NCI-H2029 (cell line): ENCODE measurements around the gene SOCS1.

Source experiments
- DNase-seq: peaks from one replicate; lab custom pipeline; 2025; lab: John Stamatoyannopoulos, UW

The SOCS1 gene

DNA sequence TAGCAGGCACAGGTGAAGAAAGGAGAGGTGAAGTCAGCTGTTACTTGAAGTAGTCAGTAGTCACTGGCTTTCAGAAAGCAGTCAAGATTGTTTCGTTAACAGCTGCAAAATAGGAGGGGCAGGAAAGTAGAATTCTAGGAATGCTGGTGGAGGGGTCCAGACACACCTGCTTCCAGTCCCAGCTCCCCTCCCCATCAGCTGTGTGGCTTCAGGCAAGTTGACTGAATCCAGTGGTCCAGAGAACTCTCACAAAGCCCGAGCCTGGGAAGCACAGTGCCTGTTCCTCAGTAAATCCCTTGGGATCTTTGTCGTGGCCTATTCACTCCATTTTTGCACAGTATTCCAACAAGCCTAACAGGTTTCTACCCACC, 4.6 kb upstream of the SOCS1 start:
- DNase-seq, result no peak

DNA sequence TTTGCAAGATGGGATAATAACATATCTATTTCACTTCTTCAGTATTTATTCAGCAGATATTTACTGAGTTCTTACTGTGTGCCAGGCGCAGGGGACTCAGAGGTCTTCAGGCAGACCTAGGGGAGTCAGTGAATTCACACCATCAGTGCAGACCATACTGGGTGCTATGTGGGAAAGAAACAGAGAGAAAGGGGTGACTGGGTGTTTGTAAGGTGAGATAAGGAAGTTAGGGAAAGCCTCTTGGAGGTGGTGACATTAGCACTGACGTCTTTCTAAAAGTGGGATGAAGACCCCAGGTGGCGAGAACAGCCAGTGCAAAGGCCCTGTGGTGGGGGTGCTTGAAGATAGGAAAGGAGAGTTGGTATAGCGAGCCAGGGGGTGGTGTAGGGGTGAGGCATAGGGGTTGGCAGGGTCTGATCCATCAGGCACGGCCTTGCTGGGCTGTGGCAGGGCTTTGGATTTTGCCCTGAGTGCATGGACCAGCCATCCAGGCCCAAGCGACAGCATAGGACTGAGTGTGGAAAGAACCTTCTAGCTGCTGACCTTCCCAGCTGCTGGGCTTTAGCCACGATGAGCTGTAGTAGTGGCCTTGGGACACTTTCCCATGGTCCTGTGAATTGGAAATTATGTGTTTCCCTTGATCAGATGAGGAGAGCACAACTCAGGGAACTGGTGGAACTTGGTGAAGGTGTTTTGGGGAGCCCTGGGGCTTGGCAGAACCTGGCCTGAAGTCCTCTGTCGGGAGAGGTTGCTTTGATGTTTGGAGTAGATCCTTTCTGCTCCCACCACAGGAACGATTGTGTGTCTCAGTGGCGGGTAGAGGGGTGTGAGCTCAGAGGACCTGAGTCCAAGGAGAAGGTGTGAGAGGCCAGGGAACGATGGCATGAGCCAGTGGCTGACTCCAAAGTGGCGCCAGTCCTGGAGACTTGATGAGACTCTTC, 3.9 kb upstream of the SOCS1 start:
- DNase-seq, result no peak

DNA sequence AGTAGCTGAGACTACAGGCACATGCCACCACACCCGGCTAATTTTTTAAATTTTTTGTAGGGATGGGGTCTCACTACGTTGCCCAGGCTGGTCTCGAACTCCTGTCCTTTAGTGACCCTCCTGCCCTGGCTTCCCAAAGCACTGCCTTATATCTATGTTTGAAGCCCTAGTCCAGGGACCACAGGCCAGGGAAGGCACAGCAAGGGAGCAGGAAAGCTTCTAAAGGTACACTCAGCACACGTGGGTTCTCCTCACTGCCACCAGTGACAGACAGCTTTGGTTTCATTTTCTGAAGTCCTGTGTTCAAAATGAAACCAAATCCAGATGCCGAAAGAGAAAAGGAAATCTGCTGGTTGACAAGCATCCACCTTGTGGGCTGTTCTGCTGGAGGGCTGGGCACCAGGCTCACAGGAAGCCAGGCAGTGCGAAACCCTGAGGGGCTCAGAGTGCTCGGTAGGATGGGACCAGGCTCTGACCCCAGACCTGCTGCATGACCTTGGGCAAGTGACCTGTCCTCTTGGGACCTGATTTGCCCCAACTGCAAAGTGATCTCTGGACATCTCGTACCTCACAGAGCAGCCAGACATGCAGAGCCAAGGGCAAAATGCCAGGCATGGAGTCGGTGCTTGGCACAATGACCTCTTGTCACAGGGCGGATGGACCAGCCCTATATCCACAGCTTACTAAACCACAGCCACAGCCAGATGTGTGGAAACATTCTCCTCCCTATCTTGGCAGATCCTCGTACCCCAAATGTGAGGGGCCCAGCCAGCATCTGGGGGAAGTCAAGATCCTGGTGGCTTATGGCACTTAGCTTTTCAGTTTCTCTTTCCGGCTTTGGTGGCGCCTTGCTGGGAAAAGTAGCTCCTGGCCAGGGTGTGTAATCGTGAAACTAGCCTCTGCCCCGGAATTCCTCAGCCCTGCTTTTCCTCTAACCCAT, 2.8 kb upstream of the SOCS1 start:
- DNase-seq, result peak; percentile 11

DNA sequence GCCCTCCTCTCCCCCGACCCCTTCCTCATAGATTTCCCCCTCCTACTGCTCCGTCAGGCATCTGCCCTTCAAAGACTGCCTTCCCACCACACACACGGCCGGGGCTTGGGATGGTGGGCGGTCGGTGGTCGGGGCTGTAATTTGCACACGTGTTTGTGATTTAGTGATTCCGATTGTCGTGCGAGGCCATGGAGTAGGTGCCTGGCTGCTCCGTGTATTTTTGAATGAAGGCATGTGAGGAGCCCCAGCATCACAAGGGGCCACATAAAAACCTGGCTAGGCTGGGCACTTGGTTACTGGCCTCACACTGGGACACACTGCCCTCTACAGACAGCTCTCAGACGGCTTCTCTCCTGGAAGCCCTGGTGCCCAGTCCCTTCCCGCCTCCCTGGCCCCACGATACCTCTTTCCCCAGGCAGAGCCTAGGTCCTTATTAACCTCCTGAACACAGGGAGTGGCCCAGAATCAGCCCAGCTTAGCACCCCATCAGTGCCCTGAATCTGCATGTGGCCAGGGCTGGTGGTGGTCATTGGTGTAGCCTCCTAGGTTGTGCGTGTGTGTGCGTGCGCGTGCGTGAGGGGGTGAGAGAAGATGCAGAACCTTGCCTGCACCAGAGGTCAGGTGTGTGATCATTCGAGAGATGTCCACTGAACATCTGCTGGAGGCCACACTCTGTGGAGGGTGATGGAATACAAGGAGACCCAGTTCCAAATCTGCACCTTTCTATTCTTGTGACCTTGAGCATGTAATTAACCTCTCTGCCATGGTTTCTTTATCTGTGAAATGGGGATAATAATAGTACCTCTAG, 1.3 kb upstream of the SOCS1 start:
- DNase-seq, result peak; percentile 61

DNA sequence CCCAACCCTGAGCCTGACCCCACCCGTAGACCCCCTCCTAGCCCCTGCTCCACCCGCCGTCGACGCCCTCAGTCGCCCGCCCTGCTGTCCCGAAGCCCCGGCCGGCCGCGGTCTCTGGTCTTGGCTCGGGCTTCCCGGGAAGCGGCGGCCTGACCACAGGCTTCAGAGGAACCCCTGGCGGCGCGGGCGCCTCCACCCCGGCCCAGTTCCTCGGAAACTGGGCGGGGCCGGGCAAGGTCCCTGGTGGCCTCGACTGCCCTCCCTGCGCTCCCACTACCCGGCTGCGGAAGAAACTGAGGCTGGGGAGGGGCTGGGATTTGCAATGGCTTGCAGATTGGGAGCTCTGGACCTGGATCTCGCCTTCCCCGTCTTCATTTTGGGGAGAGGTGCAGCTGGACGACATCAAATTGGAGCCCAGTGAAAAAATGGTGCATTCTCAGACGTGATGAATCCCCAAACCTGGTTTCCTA, 692 bp upstream of the SOCS1 start:
- DNase-seq, result no peak

DNA sequence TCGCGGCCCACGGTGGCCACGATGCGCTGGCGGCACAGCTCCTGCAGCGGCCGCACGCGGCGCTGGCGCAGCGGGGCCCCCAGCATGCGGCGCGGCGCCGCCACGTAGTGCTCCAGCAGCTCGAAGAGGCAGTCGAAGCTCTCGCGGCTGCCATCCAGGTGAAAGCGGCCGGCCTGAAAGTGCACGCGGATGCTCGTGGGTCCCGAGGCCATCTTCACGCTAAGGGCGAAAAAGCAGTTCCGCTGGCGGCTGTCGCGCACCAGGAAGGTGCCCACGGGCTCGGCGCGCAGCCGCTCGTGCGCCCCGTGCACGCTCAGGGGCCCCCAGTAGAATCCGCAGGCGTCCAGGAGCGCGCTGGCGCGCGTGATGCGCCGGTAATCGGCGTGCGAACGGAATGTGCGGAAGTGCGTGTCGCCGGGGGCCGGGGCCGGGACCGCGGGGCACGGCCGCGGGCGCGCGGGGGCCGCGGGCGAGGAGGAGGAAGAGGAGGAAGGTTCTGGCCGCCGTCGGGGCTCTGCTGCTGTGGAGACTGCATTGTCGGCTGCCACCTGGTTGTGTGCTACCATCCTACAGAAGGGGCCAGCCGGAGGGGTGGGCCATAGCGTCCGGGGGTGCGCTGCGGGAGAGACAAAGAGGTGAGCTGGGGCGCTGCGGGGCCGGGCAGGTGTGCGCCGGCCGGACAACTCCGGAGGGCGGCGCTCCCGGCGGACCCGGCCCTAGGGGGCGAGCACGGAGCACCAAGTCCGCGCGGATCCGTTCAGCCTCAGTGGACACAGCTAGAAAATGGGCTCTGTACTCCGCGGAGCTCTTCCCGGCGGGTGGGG, 879 bp downstream of the SOCS1 start:
- DNase-seq, result peak; percentile 28

DNA sequence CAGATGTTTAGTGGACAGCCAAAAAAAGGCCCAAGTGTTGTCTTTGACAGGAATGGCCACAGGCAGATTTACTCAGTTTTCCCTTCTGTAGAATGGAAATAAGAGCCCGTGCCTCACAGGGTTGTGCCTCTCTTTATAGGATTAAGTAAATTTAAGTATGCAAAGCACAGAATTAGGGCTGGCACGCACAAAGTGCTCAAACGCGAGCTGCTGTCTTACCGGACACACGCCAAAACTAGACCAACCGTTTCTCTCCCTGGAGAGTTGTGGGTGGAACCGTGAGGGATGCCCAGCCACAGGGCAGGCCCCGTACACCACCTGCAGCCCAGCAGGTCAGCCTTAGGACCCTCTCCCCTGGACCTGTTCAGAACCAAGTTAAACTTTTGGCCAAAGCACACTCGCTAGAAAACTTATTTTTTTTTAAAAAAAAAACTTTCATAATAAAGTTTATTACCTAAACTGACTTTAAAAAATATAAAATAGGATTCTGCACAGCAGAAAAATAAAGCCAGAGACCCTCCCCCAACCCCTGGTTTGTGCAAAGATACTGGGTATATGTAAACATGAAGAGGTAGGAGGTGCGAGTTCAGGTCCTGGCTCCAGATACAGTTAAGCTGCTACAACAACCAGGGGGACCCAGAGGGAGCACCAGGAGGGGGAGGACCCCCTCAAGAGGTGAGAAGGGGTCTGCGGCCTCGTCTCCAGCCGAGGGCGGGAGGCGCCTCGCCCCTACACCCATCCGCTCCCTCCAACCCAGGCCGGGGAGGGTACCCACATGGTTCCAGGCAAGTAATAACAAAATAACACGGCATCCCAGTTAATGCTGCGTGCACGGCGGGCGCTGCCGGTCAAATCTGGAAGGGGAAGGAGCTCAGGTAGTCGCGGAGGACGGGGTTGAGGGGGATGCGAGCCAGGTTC, 1.8 kb downstream of the SOCS1 start:
- no peak for DNase-seq

DNA sequence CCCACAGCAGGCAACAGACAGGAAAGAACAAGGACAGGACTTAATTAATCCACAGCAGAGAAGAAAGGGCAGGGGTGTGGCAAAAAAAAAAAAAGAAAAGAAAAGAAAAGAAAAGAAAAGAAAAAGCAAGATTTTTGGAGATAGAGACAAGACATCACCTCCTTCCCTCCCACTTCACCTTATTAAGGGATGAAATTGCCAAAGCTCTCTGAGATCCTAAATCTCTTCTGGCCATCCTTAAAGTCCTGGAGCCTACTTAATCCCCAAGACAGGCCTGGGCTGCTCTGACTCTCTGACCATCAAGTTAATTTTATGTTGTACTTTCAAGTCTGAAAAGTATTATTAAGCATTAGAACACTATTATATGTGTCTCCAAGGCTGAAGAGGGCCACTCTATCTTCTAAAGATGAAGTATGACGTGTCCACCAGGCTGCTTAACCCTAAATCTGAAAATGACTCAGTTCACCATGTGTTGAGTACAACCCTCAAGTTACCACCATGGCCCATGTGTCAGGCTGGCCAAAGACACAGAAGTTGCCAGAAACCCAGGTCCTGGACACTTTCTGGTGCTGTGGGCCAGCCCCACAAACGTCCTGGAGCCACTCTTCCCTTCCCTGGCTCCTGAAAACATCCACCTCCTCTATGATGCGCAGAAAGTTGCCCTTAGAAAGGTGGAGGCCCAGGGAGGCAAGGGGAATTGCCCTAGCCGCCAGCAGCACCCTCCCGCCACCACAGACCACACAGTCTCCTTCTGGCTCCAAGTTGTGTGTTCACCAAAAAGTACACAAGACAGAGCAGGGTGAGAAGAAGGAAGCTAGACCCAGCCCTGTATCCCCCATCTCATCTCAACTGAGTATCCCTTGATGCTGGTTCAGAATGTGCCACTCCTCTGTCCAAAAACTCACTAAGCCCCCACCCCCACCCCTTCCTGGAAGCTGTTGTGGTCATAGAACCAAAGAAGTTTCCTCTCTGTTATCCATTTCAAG, 2.7 kb downstream of the SOCS1 start:
- no peak for DNase-seq

DNA sequence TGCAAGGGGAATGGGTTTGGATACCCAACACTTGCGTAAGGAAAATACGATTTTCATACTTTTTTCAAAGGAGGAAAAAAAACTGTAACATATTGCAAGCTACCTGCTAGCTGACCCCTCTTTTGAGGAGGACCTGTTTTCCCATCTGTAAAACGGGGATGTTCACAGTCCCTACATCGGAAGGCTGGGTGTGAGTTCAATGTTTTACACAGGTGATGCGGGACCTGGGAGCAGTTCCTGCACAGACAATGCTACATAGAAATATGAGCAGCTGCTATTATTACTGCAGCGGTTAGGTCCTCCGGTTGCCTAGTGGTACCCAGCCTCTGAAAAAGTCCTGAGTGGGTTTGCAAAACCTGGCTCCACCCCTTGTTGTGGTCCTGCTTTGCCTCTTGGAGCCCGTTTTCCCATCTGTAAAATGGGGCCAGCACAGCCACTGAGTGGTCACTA, 3.5 kb downstream of the SOCS1 start:
- no peak for DNase-seq

DNA sequence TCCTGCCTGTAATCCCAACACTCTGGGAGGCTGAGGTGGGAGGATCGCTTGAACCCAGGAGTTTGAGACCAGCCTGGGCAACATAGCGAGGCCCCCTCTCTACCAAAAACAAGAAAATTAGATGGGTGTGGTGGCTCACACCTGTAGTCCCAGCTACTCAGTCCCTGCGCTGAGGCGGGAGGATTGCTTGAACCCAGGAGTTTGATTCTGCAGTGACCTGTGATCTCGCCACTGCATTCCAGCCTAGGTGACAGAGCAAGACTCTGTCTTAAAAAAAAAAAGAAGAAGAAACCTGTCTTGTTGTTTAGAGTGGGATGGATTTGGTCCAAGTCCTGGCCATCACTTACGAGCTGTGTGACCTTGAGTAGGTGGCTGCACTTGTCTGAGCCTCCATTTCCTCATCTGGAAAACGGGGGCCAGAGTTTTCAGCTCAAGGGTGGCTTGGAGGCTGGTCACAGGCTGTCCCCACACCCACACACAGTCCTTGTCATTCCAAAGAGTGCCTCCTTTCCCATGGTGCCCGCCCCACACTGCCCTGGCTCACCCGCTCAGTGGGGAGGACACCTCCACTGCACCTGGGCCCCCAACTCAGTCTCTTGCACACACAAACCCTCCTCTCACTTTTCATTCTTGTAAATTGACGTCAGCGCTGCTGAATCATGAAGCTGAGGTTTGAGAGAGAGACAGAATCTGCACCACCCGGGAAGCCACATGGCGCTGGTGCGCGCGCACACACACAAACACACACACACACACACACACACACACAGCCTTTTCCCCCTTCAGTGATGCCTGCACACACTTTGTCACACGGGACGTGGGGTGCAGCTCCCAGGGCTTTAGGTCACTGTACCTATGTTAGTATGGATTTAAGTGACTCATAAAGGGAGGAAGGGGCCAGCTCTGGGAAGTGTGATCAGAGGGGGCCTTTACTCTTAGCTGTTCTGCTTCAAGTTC, 4.2 kb downstream of the SOCS1 start:
- no peak for DNase-seq

DNA sequence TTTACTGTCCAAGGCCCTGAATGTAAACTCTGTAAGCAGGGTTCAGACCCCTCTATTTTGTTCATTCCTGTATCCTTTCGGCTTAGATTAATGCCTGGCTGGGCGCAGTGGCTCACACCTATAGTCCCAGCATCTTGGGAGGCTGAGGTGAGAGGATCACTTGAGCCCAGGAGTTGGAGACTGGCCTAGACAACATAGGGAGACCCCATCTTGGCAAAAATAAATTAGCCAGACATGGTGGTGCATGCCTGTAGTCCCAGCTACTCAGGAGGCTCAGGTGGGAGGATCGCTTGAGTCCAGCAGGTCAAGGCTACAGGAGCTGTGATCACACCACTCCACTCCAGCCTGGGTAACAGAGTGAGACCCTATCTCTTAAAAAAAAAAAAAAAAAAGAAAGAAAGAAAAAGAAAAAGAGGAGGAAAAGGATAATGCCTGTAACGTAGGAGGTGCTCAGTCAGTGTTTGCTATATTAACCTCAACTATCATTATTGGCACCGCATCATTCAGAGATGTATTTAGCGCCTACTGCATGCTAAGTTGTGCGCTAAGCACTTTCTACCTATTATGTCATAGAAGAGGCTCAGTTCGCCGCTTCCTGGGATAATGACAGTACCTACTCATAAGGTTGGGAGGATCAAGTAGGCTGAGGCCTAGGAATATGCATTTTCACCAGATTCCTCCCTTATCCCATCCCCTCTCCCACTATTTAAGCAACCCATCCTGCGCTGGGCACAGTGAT, 5.0 kb downstream of the SOCS1 start:
- no peak for DNase-seq

DNA sequence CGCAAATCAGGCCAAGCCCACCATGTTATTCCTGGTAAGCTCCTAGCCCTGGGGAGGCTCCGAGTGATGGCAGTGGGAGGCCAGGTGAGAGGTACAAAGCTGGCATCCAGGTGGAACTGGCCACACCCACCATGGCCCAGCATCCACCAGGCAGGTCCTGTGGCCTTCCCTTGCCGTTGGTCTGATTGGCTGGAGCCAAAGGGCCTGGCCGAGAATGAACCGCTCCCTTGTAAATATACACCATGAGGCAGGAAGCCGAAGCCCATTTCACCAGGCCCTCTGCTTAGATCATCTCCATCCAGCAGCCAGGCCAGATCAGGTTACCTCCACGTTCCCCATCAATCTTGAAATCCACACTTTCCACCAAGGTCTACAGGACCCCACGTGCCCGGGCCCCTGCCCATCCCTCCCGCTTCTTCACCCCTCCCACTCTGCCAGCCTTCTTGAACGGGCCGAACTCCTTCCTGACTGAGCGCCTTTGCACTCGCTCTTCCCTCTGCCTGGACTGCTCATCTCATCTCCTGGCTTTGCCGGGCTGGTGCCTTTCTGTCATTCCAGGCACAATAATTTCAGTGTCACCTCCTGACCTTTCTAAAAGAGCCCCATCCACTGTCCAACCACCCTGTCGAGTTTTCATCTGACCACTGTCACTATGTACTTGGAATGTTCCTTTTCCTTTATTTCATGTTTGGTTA, 5.8 kb downstream of the SOCS1 start:
- DNase-seq, result peak; percentile 73

DNA sequence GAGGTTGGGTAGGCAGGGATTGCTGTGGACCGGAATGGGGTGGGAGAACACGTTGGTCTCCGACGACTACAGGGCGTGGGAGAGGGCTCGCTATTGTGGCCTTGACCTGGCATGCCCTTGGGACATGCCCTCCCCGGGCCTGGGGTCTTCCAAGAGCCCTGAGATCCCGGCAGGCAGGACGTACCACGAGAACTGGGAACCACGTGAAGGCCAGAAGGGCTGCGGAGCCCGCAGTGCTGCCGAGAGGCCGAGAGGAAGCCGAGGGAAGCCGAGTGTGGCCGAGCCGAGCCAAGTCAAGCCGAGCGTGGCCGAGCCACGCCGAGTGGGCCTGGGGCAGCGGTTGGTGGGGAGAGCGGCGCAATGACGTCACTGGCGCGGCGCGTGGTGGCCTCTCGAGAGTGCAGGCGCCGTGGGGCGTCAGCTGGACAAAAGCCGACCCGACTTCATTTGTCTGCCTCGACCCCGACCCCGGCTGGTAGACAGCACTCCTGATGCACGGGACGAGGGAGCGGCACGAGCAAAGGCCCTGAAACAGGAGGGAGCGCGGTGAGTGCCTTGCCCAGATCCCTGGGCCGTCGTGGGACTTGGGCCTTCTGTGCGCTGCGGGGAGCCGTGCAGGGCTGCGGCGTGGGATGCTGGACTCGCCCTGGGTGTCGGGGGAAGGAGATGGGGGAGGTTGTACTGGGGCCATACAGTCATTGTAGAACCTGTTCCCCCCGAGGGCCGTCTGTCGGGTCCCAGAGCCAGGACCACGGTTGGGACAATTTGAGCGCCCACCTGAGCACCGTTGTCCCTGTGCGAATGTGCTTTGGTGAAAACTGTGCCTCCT, 6.6 kb downstream of the SOCS1 start:
- DNase-seq, result no peak

DNA sequence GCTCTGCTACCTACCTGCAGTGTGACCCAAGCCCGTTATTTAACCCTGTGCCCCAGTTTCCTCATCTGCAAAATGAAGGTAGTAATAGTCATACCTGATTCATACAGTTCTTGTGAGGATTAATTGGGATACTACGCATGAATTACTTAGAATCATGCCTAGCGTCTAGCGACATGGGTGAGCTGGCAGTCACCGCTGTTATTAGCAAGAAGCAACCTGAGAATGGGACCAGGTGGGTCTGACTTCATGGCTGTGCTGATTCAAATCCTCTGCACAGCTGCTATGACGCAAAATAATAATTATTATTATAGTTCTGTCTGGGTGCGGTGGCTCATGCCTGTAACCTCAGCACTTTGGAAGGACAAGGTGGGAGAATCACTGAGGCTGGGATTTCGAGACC, 7.9 kb downstream of the SOCS1 start:
- DNase-seq, result no peak

DNA sequence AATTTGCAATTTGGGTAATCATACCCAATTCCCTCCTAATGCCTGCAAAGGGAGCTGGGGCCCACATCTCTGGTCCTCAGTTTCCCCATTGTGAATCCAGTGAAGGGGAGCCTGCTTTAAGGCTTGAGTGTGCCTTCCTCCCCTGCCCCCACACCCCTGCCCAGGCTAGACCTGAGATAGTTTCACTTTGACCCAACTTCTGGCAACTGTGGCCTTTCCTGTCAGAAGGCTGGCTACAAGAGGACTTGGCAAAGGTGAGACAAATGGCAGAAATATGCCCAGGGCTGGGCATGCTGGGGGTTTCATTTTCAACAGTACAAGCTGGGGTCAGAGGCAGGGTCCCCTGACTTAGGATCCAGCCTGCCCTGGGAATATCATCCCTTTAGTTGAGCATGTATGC, 10.0 kb downstream of the SOCS1 start:
- no peak for DNase-seq
